NCI-H2227 (cell line): ENCODE measurements around the gene MAST4.

Experiments
- DNase-seq: peaks from one replicate; lab custom pipeline; 2025; ENCODE audit not compliant: unreplicated experiment; lab: John Stamatoyannopoulos, UW

The MAST4 gene

GRCh38 chr5:66867618-66868322, 271.6 kb downstream of the MAST4 start:
- no peak for DNase-seq

DNA sequence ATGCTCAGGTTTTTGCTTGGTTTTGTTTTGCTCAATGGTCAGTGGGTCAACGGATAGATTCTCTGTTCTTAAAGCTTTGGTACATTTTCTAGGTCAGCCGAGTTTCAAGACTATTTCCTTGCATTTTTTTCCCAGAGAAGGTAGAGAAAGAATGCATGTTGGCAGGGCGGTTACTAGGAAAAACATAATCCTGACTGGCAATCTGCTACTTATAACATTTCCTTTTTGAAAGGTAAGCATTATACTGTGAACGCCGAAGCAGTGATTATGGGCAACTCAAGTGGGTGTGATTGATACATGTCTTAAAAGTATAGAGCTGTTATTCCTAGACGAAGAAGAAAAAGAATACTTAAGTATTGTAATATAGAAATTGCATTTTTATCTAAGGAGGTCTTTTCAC, 273.2 kb downstream of the MAST4 start:
- peak; percentile 60 for DNase-seq

DNA sequence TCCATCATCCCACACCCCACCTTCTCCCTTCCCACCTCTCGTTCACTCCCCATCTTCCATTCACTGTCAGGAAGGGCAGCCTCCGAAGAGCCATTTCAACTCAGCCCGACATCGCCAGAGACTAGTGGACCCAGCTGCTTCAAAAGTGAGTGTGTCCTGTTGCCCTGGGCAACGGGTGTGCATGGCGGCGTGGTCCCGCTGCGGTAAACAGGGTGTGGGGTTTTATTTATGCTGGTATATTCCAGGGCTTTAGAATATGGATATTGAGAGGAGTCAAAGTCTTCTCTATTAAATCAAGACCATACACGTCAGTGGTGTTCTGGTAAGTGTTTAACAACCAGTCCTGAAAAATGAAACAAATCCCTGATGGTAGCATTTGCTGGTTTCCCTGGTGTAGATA, 274.5 kb downstream of the MAST4 start:
- DNase-seq: peak; percentile 1

GRCh38 chr5:66871651-66872050, 275.5 kb downstream of the MAST4 start:
- DNase-seq: no peak

DNA sequence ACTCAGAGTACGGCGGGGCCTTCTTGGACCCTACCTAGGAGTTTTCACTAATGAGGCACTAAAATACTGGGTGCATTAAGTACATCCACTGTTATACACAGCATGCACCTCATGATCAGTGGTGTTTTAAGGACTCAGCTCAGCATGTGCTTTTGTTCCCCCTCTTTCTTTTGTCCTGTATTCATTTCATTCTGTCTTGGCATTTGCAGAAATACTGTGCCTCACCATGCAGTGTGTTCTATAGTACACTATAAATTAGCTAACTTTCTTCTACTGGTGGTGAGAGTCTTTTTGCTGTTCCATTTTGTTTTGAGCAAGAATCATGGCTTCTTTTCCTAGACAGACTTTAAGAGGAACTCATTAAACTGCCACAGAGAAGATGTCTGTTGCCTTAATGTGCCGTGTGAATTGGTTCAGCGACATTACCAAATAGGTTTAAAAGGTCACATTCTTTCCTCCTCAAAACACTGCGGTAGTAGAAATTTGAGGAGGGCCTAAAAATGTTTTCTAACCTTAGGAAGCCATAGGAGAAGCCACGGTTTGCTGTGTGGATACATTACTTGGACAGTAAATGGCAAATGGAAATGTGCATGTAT, 276.6 kb downstream of the MAST4 start:
- DNase-seq: no peak

DNA sequence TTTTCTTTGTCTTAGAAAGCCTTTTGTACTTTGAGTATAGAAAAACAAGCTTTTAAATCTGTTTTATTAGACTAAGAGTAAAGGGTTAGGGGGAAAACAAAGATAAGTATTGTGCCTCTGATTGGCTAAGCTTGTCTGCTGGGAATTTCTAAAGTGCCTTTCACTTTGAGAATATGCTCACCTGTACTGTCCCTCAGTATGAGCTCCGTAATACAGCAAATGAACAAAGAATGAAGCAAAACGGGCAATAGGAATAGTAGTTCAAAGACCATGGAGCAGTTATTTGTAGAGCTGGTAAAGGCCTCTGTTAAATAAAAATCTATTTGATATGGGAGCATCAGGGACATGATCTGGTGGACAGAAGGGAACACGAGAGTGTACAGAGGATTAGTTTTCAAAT, 277.8 kb downstream of the MAST4 start:
- no peak for DNase-seq

GRCh38 chr5:66875315-66875714, 279.1 kb downstream of the MAST4 start:
- no peak for DNase-seq

DNA sequence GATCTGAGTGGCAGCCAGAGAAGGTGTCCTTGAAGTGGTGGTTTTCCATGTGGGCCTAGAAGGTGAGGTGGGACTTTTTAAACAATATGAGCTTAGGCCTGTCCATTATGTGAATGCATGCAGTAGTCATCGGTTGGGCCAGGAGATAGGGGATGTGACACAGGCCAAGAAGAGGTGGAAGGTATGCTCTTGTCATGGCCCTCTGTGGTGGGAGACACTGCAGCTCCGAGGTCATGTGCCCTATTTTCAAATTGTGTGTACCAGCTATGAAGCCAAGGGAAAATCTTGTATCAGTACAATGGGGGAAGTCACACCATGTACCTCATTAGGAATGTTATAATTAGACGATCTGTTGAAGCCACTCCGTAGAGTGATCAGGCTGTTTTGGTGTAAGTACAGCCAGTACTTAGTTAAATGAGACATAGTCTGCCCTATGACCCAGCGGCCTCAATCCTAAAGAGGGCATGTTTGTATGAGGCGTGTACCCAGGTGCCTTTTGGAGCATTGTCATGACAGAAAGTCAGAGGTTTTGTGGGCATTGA, 280.1 kb downstream of the MAST4 start:
- DNase-seq: no peak

GRCh38 chr5:66877843-66878242, 281.6 kb downstream of the MAST4 start:
- no peak for DNase-seq

- DNase-seq: no peak
These were observed 284.2 kb downstream of the MAST4 start for GRCh38 chr5:66880401-66880800.

- no peak for DNase-seq
These were observed 285.4 kb downstream of the MAST4 start for GRCh38 chr5:66881480-66882161.

DNA sequence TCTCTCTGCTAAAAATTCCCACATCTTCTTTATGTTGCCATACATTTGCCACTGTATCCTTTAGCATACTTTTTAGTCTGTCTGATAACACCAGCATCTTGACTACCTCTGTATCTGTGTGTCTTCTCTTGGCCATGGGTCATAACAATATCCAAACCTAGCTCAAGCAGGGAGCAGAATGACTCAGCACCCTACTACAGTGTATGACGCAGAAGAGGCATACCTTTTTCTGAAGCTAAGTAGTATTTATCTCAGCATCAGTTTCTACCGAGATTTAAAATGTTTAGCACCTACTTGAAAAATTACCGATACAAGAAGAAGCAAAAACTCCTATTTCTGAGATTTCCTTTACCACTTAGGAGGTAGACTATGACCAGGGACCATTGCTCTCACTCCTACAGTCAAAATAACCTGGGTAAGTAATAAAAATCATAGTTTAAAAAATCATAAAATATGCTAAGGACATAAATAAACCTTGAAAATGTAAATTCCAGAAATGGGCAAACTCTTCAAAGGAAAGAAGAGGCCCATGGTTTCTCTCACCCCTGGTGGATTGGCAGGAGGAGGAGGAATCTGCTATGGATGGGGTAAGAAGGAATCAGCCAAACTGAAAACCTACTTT, 286.5 kb downstream of the MAST4 start:
- DNase-seq: no peak

GRCh38 chr5:66884564-66885243, 288.5 kb downstream of the MAST4 start:
- no peak for DNase-seq

DNA sequence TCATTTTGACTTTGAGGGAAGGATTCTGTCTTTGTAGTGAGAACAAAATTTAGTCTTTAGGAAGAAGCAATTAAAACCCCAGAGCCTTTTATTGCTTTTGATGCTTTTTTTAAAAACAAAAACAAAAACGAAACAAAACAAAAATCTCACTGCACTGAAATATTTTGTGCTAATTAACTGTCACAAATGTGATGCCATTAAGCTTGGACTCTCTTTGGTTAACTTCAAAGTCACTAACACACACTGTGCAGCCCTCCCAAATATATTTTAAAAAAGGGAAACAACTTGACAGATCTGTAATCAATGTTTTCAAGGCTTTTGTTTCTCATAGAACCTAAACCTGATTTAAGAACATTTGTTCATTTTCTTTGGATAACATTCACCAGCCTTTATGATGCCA, 290.7 kb downstream of the MAST4 start:
- no peak for DNase-seq

DNA sequence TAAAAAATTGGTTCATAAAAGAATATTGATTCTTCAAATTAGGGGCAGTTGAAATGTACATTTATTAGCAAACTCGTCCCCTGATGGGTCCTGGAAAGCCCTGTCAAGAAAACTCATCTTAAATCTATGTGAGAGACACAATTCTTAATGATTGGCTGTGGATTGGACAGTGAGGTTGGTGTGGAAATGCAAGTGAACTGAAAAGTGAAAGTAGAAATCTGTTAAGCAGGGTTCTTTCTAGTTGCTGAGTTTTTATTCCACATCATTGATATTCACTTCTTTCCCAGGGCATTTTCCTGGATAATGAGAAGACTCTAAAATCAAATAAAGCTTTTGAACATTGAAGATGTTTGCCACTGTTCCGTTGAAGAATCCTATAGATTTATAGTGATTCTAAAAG, 292.4 kb downstream of the MAST4 start:
- no peak for DNase-seq

DNA sequence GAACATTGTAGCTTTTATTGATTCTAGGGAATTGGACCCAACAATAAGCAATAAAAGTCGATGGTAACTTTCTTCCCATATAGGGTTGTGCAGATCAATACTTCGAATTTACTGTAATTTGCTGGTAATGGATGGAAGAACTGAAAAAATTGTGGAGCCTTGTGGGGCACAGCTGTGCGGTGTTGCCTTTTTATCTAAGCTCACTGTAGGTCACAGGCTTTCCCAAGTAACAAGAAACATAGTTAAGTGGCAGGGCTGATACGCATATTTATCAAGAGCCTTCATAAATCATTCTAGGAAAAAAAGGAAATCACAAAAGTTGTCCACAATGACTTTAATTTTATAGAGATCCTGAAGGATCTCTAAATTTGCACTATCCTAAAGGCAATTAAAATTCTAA, 292.9 kb downstream of the MAST4 start:
- DNase-seq: no peak

DNA sequence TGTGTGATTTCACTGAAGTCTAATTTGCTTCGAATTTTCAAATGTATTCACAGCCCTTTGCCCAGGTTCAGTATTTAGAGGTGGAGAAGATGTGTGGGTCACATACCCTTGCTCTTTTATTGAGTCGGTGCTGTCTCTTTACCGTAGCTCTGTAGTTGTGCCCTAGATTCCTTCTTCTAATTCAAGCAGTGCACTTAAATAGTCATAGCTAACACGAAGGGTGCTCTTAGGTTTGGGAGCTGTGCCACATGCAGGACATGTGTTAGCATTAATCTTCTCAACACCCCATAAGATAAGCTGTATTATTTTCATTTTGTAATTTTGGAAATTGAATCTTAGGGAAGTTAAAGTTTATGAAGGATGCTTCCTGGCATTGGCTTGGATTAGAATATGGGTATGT, 293.3 kb downstream of the MAST4 start:
- no peak for DNase-seq

- no peak for DNase-seq
These were observed 295.2 kb downstream of the MAST4 start for GRCh38 chr5:66891184-66891925.

DNA sequence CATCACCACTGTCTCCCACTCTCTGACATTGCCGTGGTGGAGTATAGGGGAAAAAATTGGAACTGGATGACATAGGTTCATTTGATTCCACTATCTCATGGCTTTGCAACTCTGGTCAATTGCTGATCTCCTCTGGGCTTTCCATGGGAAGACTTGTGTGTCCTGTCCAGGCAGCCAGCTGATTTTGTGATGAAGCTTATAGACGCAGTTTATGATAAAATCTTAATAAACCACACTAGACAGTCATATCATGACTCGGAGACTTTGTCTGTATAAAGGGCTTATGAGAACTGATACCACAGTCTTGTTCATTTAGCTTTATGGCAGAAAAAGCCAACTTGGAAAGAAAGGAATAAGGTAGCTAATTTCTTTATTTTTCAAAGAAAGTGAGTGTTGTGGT, 296.5 kb downstream of the MAST4 start:
- no peak for DNase-seq

DNA sequence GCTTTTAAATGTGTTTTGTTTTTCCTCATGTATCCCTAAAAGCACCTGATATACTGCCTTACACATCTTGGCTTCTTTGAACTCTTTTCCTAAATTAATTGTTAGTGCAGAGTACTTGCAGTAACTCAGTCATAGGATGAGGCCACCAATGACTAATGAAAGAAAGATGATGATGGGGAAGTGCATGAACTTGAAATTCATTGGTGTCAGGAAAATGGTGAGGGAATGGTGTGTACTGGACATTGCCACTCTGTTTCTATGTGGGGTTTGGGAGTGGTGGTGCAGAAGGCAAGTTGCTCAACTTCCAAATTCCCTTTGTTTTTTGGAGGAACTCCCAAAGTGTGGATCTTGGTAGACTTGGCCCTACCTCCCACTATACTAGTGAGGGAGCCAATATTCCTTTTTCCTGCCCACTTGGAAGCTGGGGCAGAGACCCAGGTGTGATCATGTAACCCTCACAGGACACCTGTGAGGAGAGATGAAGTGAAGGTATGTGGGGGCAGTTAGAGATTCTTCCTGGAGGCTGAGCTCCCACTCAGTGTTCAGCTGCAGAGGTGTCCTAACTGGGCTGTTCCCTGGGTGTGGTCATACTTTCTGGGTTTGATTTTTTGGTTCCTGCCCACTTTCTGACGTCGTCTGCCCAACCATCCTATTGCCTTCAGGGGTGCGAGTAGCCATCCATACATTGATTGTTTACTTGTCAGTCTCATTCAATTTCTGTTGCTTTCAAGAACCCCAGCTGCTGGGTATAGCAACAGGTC, 298.5 kb downstream of the MAST4 start:
- DNase-seq: no peak
